ENCODE measurements around the gene SHMT2.
A peak's percentile ranks its signal among the peaks of the same experiment; 100 is the strongest.

SHMT2 gene

GRCh38 chr12:57216014-57216911 lies 13.2 kb upstream of the SHMT2 start, which contains the start of gene NXPH4:
NXPH4 (plus strand) TSS chr12:57216794; CDS start chr12:57216970, 176 bp downstream.
- DNase-seq, result peak; percentile 70 to 74

- DNase-seq, result no peak
These were observed 12.3 kb upstream of the SHMT2 start for GRCh38 chr12:57216921-57217879.

GRCh38 chr12:57218030-57218853 lies 11.3 kb upstream of the SHMT2 start:
- DNase-seq, result no peak

- no peak for DNase-seq
These were observed 10.1 kb upstream of the SHMT2 start for GRCh38 chr12:57219205-57219992.

GRCh38 chr12:57219993-57220754 lies 9.3 kb upstream of the SHMT2 start:
- DNase-seq, result no peak

- DNase-seq, result no peak
These were observed 8.7 kb upstream of the SHMT2 start for GRCh38 chr12:57220770-57221168.

GRCh38 chr12:57221169-57221917 lies 8.2 kb upstream of the SHMT2 start:
- no peak for DNase-seq

GRCh38 chr12:57222286-57223190 lies 7.0 kb upstream of the SHMT2 start:
- no peak for DNase-seq

- DNase-seq, result no peak
These were observed 6.0 kb upstream of the SHMT2 start for GRCh38 chr12:57223191-57224165.

- DNase-seq, result no peak
These were observed 5.1 kb upstream of the SHMT2 start for GRCh38 chr12:57224278-57224972.

GRCh38 chr12:57224973-57225679 lies 4.4 kb upstream of the SHMT2 start:
- peak; percentile 57 to 64 for DNase-seq

GRCh38 chr12:57225680-57226210 lies 3.8 kb upstream of the SHMT2 start:
- DNase-seq, result no peak

GRCh38 chr12:57226588-57227314 lies 2.8 kb upstream of the SHMT2 start:
- DNase-seq, result no peak

- no peak for DNase-seq
These were observed 2.0 kb upstream of the SHMT2 start for GRCh38 chr12:57227315-57228115.

Data from activated CD4-positive, alpha-beta T cell treated with anti-CD3 and anti-CD28 coated beads for 4 hours (primary cell).